ENCODE measurements around the gene SRC.

GRCh38 chr20:37382482-37383120 lies 36.7 kb downstream of the SRC start:
- TF ChIP-seq POLR2A (IDR thresholded peaks at IDR 0.05) (no peak), POLR2AphosphoS5 (IDR thresholded peaks at IDR 0.05) (no peak), CTCF (IDR thresholded peaks at IDR 0.05 in 8 of 11, conservative IDR thresholded peaks at IDR 0.05 in 3 of 11) (no peak)
